H9 (cell line): ENCODE results near the gene SRSF4. TPM values are rescaled to one million over a fixed set of nuclear protein-coding genes. Genes with fewer than 3 reads are reported as not detected.
"Not testable (repeated sequence)": the region's sequence is repeated elsewhere in the genome, so short reads cannot be mapped to it uniquely, and the experiment has no call there.

Experiments used
- DNase-seq: peaks from one replicate; pipeline ENCODE4 v3.0.0-alpha.2; 2017
- H2AFZ ChIP-seq: one replicate; pipeline ENCODE4 v1.6.1; 2013; ENCODE audit warnings: mild to moderate bottlenecking, low read length, control low read depth, moderate library complexity
- H2AK5ac ChIP-seq: 2 replicates; pipeline ENCODE4 v1.6.1; 2013; ENCODE audit warnings: low read length, control low read depth, mixed read lengths; ENCODE audit not compliant: insufficient read length
- H2BK120ac ChIP-seq: one replicate; pipeline ENCODE4 v1.6.1; 2013; ENCODE audit warnings: low read depth, mild to moderate bottlenecking, low read length, control low read depth, inconsistent platforms; ENCODE audit not compliant: poor library complexity, severe bottlenecking
- H2BK12ac ChIP-seq: 2 replicates; pipeline ENCODE4 v1.6.1; 2013; ENCODE audit warnings: low read length, control low read depth, mixed read lengths, low read depth; ENCODE audit not compliant: insufficient read length
- H2BK15ac ChIP-seq: 2 replicates; pipeline ENCODE4 v1.6.1; 2013; ENCODE audit warnings: low read depth, low read length, control low read depth
- H2BK20ac ChIP-seq: one replicate; pipeline ENCODE4 v1.6.1; 2013; ENCODE audit warnings: low read depth, mild to moderate bottlenecking, low read length, control low read depth, inconsistent platforms; ENCODE audit not compliant: poor library complexity, severe bottlenecking
- H2BK5ac ChIP-seq: 2 replicates; pipeline ENCODE4 v1.6.1; 2013; ENCODE audit warnings: low read length, control low read depth, mixed read lengths; ENCODE audit not compliant: insufficient read length
- H3K14ac ChIP-seq: 2 replicates; pipeline ENCODE4 v1.6.1; 2013; ENCODE audit warnings: low read length, control low read depth; ENCODE audit not compliant: insufficient read depth
- H3K18ac ChIP-seq: 2 replicates; pipeline ENCODE4 v1.6.1; 2013; ENCODE audit warnings: low read depth, mild to moderate bottlenecking, mixed read lengths, low read length, control low read depth; ENCODE audit not compliant: insufficient read length
- H3K23ac ChIP-seq: 2 replicates; pipeline ENCODE4 v1.6.1; 2013; ENCODE audit warnings: low read length, control low read depth, mixed read lengths, low read depth; ENCODE audit not compliant: insufficient read length
- H3K23me2 ChIP-seq: 2 replicates; pipeline ENCODE4 v1.6.1; 2013; ENCODE audit warnings: low read depth, mild to moderate bottlenecking, mixed read lengths, low read length, control low read depth; ENCODE audit not compliant: insufficient read length, poor library complexity, severe bottlenecking
- H3K27ac ChIP-seq: 2 replicates; pipeline ENCODE4 v1.5.1; 2013; ENCODE audit warnings: low read length, control low read depth, mixed read lengths, low read depth; ENCODE audit not compliant: insufficient read length
- H3K27me3 ChIP-seq: 2 replicates; pipeline ENCODE4 v1.6.1; 2013; ENCODE audit warnings: low read length, control low read depth, inconsistent platforms; ENCODE audit not compliant: insufficient read depth
- H3K4ac ChIP-seq: 2 replicates; pipeline ENCODE4 v1.6.1; 2013; ENCODE audit warnings: low read depth, mild to moderate bottlenecking, control low read depth, inconsistent platforms, low read length, moderate library complexity
- H3K4me1 ChIP-seq: 2 replicates; pipeline ENCODE4 v1.6.1; 2013; ENCODE audit warnings: low read length, control low read depth, inconsistent platforms; ENCODE audit not compliant: insufficient read depth
- H3K4me2 ChIP-seq: 2 replicates; pipeline ENCODE4 v1.6.1; 2013; ENCODE audit warnings: low read length, control low read depth, mixed read lengths; ENCODE audit not compliant: insufficient read length, insufficient read depth
- H3K56ac ChIP-seq: 2 replicates; pipeline ENCODE4 v1.6.1; 2013; ENCODE audit warnings: low read depth, mild to moderate bottlenecking, mixed read lengths, low read length, control low read depth; ENCODE audit not compliant: insufficient read length
- H3K79me1 ChIP-seq: 2 replicates; pipeline ENCODE4 v1.6.1; 2013; ENCODE audit warnings: low read depth, mild to moderate bottlenecking, moderate library complexity, low read length, control low read depth, inconsistent platforms; ENCODE audit not compliant: insufficient read depth, poor library complexity, severe bottlenecking
- H3K79me2 ChIP-seq: 2 replicates; pipeline ENCODE4 v1.6.1; 2013; ENCODE audit warnings: low read length, control low read depth, inconsistent platforms; ENCODE audit not compliant: insufficient read depth
- H3K9ac ChIP-seq: 2 replicates; pipeline ENCODE4 v1.6.1; 2013; ENCODE audit warnings: low read length, control low read depth, mixed read lengths; ENCODE audit not compliant: insufficient read length; ENCODE audit errors: extremely low read depth
- H3K9me3 ChIP-seq: one replicate; pipeline ENCODE4 v1.6.1; 2013; ENCODE audit warnings: low read depth, low read length, inconsistent platforms; ENCODE audit not compliant: control insufficient read depth
- H3T11ph ChIP-seq: one replicate; pipeline ENCODE4 v1.6.1; 2013; ENCODE audit warnings: mild to moderate bottlenecking, low read length, control low read depth, inconsistent platforms
- H4K20me1 ChIP-seq: one replicate; pipeline ENCODE4 v1.6.1; 2013; ENCODE audit not compliant: control insufficient read depth, insufficient read length, insufficient read depth
- H4K5ac ChIP-seq: 2 replicates; pipeline ENCODE4 v1.6.1; 2013; ENCODE audit warnings: low read depth, mild to moderate bottlenecking, mixed read lengths, low read length, control low read depth; ENCODE audit not compliant: insufficient read length
- H4K8ac ChIP-seq: replicated peaks from 2 replicates; pipeline ENCODE4 v1.6.1; 2013; ENCODE audit warnings: low read length, control low read depth, mixed read lengths, low read depth; ENCODE audit not compliant: insufficient read length
- H4K91ac ChIP-seq: 2 replicates; pipeline ENCODE4 v1.6.1; 2013; ENCODE audit warnings: low read depth, mild to moderate bottlenecking, moderate library complexity, mixed read lengths, low read length, control low read depth; ENCODE audit not compliant: insufficient read length
- H3K27ac Mint-ChIP-seq, 3 experiments: 2 replicates in 2 of 3; 3 replicates in 1 of 3; pipeline ENCODE4 v1.8.0; 2020 to 2021; ENCODE audit warnings: mixed read lengths in 3 of 3, mild to moderate bottlenecking in 1 of 3, moderate library complexity in 1 of 3
- H3K27me3 Mint-ChIP-seq: 2 replicates; pipeline ENCODE4 v1.8.0; 2021; ENCODE audit warnings: low read depth, mild to moderate bottlenecking, moderate library complexity, mixed read lengths
- H3K36me3 Mint-ChIP-seq, 3 experiments: 2 replicates in 2 of 3; 3 replicates in 1 of 3; pipeline ENCODE4 v1.8.0; 2020 to 2021; ENCODE audit warnings: low read depth in 3 of 3, mixed read lengths in 3 of 3; ENCODE audit not compliant: insufficient read depth in 1 of 3
- H3K4me1 Mint-ChIP-seq, 2 experiments: 2 replicates each; pipeline ENCODE4 v1.8.0; 2020; ENCODE audit warnings: mixed read lengths in 2 of 2
- H3K4me3 Mint-ChIP-seq, 2 experiments: 2 replicates in 1 of 2; 3 replicates in 1 of 2; pipeline ENCODE4 v1.8.0; 2020 to 2021; ENCODE audit warnings: mild to moderate bottlenecking in 2 of 2, mixed read lengths in 2 of 2, moderate library complexity in 1 of 2
- H3K9me3 Mint-ChIP-seq, 2 experiments: 2 replicates in 1 of 2; 3 replicates in 1 of 2; pipeline ENCODE4 v1.8.0; 2020; ENCODE audit warnings: mild to moderate bottlenecking in 2 of 2, mixed read lengths in 2 of 2, moderate library complexity in 1 of 2
- CTCF ChIP-seq: fragments of 200-600 bp; sonication (generic); conservative IDR thresholded peaks from 3 replicates; pipeline ENCODE4 v1.8.0; 2021; ENCODE audit warnings: antibody characterized with exemption, mild to moderate bottlenecking
- WGBS: extraction: QIAGEN DNeasy Blood & Tissue Kit; methylation state at CpG from one replicate; pipeline ENCODE4 v1.1.7; 2013; ENCODE audit warnings: missing lambda C conversion rate, low lambda C conversion rate, mixed read lengths; ENCODE audit not compliant: insufficient read length; ENCODE audit errors: extremely low coverage; 5-methylcytosine and 5-hydroxymethylcytosine counted together
- total RNA-seq: library from RNA; stranded (reverse); gene quantifications from 2 replicates; pipeline ENCODE4 v1.2.1, GENCODE V29; 2021

SRSF4 gene
- total RNA-seq, 1 experiment from 2014 or later = 90.6 TPM

- Histone ChIP-seq H2AFZ (no peak overlapping the region), H3K23ac (no peak overlapping the region), H2BK5ac (no peak overlapping the region), H4K5ac (no peak overlapping the region), H3K27me3 (no peaks in the 10 kb centered on the region), H3K18ac (no peak overlapping the region), H2BK120ac (no peak overlapping the region), H3K9ac (no peak overlapping the region), H2BK15ac (no peak overlapping the region), H4K8ac (no peak overlapping the region), H3K56ac (no peak overlapping the region), H4K91ac (no peak overlapping the region), H3K14ac (no peak overlapping the region), H3K9me3 (no peaks in the 10 kb centered on the region), H2BK12ac (no peak overlapping the region), H3T11ph (no peak overlapping the region), H3K4me1 (peaks cover 3% of the 10 kb centered on the region; the same call in 1 of the 2 replicates), H2AK5ac (no peak overlapping the region), H3K23me2 (no peaks in the 10 kb centered on the region), H4K20me1 (no peaks in the 10 kb centered on the region), H3K4ac (no peak overlapping the region), H3K79me1 (no peaks in the 10 kb centered on the region), H3K27ac (no peak overlapping the region), H3K79me2 (no peaks in the 10 kb centered on the region), H3K4me2 (no peak overlapping the region), H2BK20ac (no peak overlapping the region)
- Mint-ChIP-seq H3K9me3 (no peaks in the 10 kb centered on the region), H3K27ac (no peak overlapping the region), H3K4me1 (peaks cover 5 to 7% of the 10 kb centered on the region in 2 experiments), H3K36me3 (peaks cover 62 to 99% (median 96%) of the 10 kb centered on the region in 3 experiments), H3K27me3 (no peaks in the 10 kb centered on the region), H3K4me3 (no peak overlapping the region)
- WGBS = no CpG with 5 or more reads among the region's 8 CpGs
- no peak for DNase-seq
- no peak for TF ChIP-seq CTCF
Measured at GRCh38 chr1:29152046-29152805, 29.5 kb downstream of the SRSF4 start.

GRCh38 chr1:29150346-29150745 lies 31.4 kb downstream of the SRSF4 start:
- H2BK15ac ChIP-seq, H3K9me3 Mint-ChIP-seq, H2BK120ac ChIP-seq, DNase-seq, H3K4me2 ChIP-seq, H3K4ac ChIP-seq, H3K27ac Mint-ChIP-seq, H3K27me3 ChIP-seq, H3K23me2 ChIP-seq, H4K91ac ChIP-seq, H3K27me3 Mint-ChIP-seq, H3T11ph ChIP-seq, H2BK12ac ChIP-seq, H3K9ac ChIP-seq, H3K79me2 ChIP-seq, H3K79me1 ChIP-seq, H3K56ac ChIP-seq, H2AK5ac ChIP-seq, H3K18ac ChIP-seq, H4K5ac ChIP-seq, H3K4me1 Mint-ChIP-seq, H3K9me3 ChIP-seq, H2AFZ ChIP-seq, H2BK20ac ChIP-seq, H3K4me3 Mint-ChIP-seq, H2BK5ac ChIP-seq, H3K14ac ChIP-seq, H3K27ac ChIP-seq, H3K4me1 ChIP-seq, H3K23ac ChIP-seq, H4K20me1 ChIP-seq, H4K8ac ChIP-seq: not testable (repeated sequence)
- H3K36me3 Mint-ChIP-seq = peaks cover 72 to 99% (median 95%) of the 10 kb centered on the region in 3 experiments
- no CpG with 5 or more reads among the region's 9 CpGs for WGBS
